Measurements from ENCODE around the gene HRCT1. TPM values are rescaled to one million over a fixed set of nuclear protein-coding genes. Genes with fewer than 3 reads are reported as not detected.
"Not testable (repeated sequence)": the region's sequence is repeated elsewhere in the genome, so short reads cannot be mapped to it uniquely, and the experiment has no call there.

Gene HRCT1
- total RNA-seq, 1 donor from 2014 or later, result not detected

DNA sequence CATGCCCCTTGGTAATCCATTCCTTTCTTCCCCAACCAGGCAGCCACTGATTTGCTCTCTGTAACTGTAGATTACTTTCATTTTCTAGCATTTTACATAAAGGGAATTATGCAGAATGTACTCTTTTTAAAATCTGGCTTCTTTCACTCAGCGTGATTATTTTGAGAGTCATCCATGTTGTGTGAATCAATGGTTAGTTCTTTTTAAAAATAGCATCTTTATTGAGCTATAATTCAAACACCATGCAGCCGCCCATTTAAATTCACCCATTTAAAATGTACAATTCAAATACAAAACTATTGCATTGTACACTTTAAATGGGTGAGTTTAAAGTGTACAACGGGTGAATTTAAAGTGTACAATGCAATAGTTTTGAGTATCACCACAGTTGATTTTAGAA is 33.5 kb upstream of the HRCT1 start:
- peaks cover 10% of the 10 kb centered on the region for H3K9me3 Mint-ChIP-seq
- TF ChIP-seq, protein P1, sequence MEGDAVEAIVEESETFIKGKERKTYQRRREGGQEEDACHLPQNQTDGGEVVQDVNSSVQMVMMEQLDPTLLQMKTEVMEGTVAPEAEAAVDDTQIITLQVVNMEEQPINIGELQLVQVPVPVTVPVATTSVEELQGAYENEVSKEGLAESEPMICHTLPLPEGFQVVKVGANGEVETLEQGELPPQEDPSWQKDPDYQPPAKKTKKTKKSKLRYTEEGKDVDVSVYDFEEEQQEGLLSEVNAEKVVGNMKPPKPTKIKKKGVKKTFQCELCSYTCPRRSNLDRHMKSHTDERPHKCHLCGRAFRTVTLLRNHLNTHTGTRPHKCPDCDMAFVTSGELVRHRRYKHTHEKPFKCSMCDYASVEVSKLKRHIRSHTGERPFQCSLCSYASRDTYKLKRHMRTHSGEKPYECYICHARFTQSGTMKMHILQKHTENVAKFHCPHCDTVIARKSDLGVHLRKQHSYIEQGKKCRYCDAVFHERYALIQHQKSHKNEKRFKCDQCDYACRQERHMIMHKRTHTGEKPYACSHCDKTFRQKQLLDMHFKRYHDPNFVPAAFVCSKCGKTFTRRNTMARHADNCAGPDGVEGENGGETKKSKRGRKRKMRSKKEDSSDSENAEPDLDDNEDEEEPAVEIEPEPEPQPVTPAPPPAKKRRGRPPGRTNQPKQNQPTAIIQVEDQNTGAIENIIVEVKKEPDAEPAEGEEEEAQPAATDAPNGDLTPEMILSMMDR (conservative IDR thresholded peaks at IDR 0.05), result no peak
- peaks cover 16% of the 10 kb centered on the region for H3K27me3 Mint-ChIP-seq
- no peak overlapping the region for H3K4me3 Mint-ChIP-seq
- H3K36me3 Mint-ChIP-seq, result no peaks in the 10 kb centered on the region
- no peak overlapping the region for H3K27ac Mint-ChIP-seq
- no peaks in the 10 kb centered on the region for H3K4me1 Mint-ChIP-seq (ENCODE audit: unreplicated experiment)
- no peak for DNase-seq (ENCODE audit: extremely low spot score, unreplicated experiment)

DNA sequence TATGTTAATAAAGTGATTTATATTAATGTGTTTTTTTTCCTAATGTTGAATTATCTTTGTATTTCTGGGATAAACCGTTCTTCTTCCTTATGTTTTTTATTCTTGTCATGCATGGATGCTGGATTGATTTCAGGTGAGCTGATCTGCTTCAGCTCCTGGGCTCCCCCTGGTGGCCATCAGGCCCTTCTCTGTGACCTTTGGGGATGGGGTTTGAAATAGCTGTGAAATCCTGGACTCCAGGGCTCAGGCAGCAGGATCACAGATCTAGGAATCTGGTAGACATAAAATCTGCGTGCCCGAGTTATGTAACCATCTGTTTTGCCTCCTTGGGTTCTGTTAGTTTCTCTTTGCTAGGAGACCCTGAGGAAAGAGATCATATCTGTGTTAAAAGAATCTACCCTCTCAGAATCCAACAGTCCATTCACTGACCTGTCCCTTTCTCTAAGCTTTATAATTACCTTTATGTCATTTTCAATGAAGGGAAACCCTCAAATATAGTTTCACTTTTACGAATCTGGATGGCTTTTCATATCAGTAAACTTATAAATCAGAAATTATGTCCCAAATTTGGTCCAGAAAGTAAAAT is 23.6 kb upstream of the HRCT1 start:
- peaks cover 17% of the 10 kb centered on the region for H3K27me3 Mint-ChIP-seq
- H3K9me3 Mint-ChIP-seq, result peaks cover 2% of the 10 kb centered on the region
- no peak overlapping the region for H3K27ac Mint-ChIP-seq
- no peaks in the 10 kb centered on the region for H3K36me3 Mint-ChIP-seq
- no peaks in the 10 kb centered on the region for H3K4me1 Mint-ChIP-seq (ENCODE audit: unreplicated experiment)
- DNase-seq (ENCODE audit: extremely low spot score, unreplicated experiment), result peak; percentile 85
- TF ChIP-seq, protein P1 (conservative IDR thresholded peaks at IDR 0.05), result peak; percentile 99
- no peak overlapping the region for H3K4me3 Mint-ChIP-seq

DNA sequence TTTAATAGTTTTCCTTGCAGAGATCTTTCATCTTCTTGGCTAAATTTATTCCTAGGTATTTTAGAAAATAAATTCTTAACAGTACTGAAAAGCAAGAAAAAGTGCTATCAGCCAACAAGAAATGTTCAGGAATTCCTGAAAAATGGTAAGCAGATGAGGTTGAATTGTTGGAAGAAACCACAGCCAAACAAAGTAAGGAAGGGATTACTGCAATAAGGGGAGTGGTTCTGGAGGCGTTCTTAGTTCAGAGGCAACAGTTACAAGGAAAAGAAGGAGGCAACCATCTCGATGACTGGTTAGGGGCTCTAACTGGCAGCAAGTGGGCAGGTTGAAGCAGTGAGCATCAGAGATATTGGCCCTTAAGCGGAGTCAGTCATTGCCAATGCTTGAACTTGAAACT is 23.0 kb upstream of the HRCT1 start:
- Mint-ChIP-seq H3K4me1 (ENCODE audit: unreplicated experiment) (no peaks in the 10 kb centered on the region), H3K27me3 (peaks cover 10% of the 10 kb centered on the region), H3K9me3 (no peaks in the 10 kb centered on the region), H3K27ac (no peak overlapping the region), H3K4me3 (no peak overlapping the region), H3K36me3 (no peaks in the 10 kb centered on the region)
- TF ChIP-seq, protein P1 (conservative IDR thresholded peaks at IDR 0.05), result no peak
- DNase-seq (ENCODE audit: extremely low spot score, unreplicated experiment), result no peak

DNA sequence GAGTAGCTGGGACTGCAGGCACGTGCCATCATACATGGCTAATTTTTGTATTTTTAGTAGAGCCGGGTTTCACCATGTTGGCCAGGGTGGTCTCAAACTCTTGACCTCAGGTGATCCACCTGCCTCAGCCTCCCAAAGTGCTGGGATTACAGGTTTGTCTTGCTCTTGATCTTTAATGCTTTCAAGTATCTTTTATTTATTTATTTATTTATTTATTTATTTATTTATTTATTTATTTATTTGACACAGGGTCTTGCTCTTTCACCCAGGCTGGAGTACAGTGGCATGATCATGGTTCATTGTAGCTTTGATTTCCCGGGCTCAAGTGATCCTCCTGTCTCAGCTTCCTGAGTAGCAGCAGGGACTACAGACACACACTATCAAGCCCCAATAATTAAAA is 21.1 kb upstream of the HRCT1 start:
- H3K27ac Mint-ChIP-seq; H3K9me3 Mint-ChIP-seq; DNase-seq (ENCODE audit: extremely low spot score, unreplicated experiment); H3K36me3 Mint-ChIP-seq; H3K4me1 Mint-ChIP-seq (ENCODE audit: unreplicated experiment); H3K4me3 Mint-ChIP-seq: not testable (repeated sequence)
- H3K27me3 Mint-ChIP-seq, result peaks cover 10% of the 10 kb centered on the region

DNA sequence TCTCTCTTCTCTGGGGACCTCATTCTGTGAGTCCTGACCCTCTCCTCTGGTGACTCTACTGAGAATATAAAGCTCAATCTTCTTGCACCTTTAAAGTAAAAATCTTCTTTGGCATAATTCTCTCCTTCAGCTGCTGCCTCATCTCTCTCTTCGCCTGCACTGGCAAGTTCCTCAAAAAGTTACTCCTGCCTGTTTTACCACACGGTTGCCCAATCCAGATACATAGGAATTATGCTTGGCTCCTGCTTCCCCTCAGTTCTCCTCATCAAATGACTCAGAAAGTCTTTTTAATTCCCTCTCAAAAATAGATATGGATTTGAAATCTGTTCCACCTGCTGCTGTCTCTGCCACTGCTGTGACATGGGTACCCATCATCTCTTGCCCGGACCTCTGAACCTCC is 14.4 kb upstream of the HRCT1 start:
- Mint-ChIP-seq H3K4me1 (ENCODE audit: unreplicated experiment) (no peaks in the 10 kb centered on the region), H3K9me3 (no peaks in the 10 kb centered on the region), H3K4me3 (no peak overlapping the region), H3K27ac (no peak overlapping the region), H3K36me3 (no peaks in the 10 kb centered on the region), H3K27me3 (peaks cover 30% of the 10 kb centered on the region)
- TF ChIP-seq, protein P1 (conservative IDR thresholded peaks at IDR 0.05), result no peak
- DNase-seq (ENCODE audit: extremely low spot score, unreplicated experiment), result no peak

DNA sequence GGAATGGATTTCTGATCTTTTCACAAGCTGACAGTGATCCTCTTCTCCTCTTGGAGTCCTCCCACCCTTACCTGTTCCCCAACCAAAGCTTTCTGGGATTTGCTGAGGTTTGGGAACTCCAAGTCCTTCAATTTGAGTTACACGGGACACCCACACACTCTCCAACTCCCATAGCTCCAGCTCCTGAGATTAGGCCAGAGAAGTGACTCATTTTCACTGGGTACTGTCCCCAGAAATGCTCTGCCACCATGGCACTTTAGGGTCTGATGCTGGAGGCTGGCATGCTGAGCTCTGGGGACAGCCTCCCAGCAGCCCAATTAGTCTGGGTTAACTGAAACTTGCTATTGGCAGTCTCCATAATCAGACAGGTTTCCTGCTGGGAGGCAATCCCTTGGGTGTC is 14.0 kb upstream of the HRCT1 start:
- H3K36me3 Mint-ChIP-seq, result no peaks in the 10 kb centered on the region
- H3K27ac Mint-ChIP-seq, result no peak overlapping the region
- H3K4me1 Mint-ChIP-seq (ENCODE audit: unreplicated experiment), result no peaks in the 10 kb centered on the region
- H3K4me3 Mint-ChIP-seq, result no peak overlapping the region
- DNase-seq (ENCODE audit: extremely low spot score, unreplicated experiment), result no peak
- TF ChIP-seq, protein P1 (conservative IDR thresholded peaks at IDR 0.05), result no peak
- H3K27me3 Mint-ChIP-seq, result peaks cover 30% of the 10 kb centered on the region
- no peaks in the 10 kb centered on the region for H3K9me3 Mint-ChIP-seq

All from type B pancreatic cell (in vitro differentiated cells).